Thyroid gland (tissue), 4 donors: Measurements from ENCODE around the gene HASPIN.

ENCODE experiments used
- POLR2A ChIP-seq, 2 donors: fragments of 450-650 bp; IDR thresholded peaks; one replicate each; pipeline ENCODE4 v1.6.1; 2017; ENCODE audit warnings: antibody characterized with exemption in 2 of 2, mild to moderate bottlenecking in 2 of 2, moderate library complexity in 1 of 2
- TF ChIP-seq, protein P1 (sequence below), 6 experiments: fragments of 200-600 bp in 3 of 6; fragments of 450-650 bp in 3 of 6; sonication (generic) in 3 of 6; IDR thresholded peaks; one replicate each; pipeline ENCODE4 v1.5.1; 2016 to 2019; ENCODE audit warnings: antibody characterized with exemption in 6 of 6, mild to moderate bottlenecking in 2 of 6, inconsistent platforms in 1 of 6, moderate library complexity in 1 of 6

GRCh38 chr17:3750926-3751325 lies 27.2 kb downstream of the HASPIN start:
- no peak for TF ChIP-seq POLR2A (IDR thresholded peaks at IDR 0.05)
- TF ChIP-seq, protein P1, sequence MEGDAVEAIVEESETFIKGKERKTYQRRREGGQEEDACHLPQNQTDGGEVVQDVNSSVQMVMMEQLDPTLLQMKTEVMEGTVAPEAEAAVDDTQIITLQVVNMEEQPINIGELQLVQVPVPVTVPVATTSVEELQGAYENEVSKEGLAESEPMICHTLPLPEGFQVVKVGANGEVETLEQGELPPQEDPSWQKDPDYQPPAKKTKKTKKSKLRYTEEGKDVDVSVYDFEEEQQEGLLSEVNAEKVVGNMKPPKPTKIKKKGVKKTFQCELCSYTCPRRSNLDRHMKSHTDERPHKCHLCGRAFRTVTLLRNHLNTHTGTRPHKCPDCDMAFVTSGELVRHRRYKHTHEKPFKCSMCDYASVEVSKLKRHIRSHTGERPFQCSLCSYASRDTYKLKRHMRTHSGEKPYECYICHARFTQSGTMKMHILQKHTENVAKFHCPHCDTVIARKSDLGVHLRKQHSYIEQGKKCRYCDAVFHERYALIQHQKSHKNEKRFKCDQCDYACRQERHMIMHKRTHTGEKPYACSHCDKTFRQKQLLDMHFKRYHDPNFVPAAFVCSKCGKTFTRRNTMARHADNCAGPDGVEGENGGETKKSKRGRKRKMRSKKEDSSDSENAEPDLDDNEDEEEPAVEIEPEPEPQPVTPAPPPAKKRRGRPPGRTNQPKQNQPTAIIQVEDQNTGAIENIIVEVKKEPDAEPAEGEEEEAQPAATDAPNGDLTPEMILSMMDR (IDR thresholded peaks at IDR 0.05) = no peak
